GM12864 (cell line): ENCODE measurements around the gene CLDN5.

Source experiments
- DNase-seq: peaks from one replicate; pipeline ENCODE4 v3.0.0-alpha.2; 2011; ENCODE audit warnings: low read depth
- H3K4me3 ChIP-seq: 2 replicates; pipeline ENCODE4 v1.5.1; 2011; ENCODE audit warnings: mild to moderate bottlenecking, low read depth, low read length, control low read depth
- TF ChIP-seq, protein P1 (sequence below): IDR thresholded peaks from 2 replicates; pipeline ENCODE4 v1.5.1; 2011; ENCODE audit warnings: low read depth, mild to moderate bottlenecking, moderate library complexity, low read length, control low read depth, inconsistent platforms; ENCODE audit errors: missing control alignments

CLDN5 gene

DNA sequence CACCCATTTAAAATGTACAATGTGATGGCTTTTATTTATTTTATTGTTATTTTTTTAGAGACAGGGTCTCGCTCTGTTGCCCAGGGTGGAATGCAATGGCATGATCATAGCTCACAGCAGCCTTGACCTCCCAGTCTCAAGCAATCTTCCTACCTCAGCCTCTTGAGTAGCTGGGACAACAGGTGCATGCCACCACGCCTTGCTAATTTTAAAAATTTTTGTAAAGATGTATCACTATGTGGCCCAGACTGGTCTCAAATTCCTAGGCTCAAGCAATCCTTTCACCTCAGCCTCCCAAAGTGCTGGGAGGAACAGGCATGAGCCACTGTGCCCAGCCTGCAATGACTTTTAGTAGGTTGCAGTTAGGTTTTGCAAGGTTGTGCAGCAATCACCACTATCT lies 14.3 kb downstream of the CLDN5 start:
- no peak for DNase-seq
- H3K4me3 ChIP-seq = no peak overlapping the region
- TF ChIP-seq, protein P1, sequence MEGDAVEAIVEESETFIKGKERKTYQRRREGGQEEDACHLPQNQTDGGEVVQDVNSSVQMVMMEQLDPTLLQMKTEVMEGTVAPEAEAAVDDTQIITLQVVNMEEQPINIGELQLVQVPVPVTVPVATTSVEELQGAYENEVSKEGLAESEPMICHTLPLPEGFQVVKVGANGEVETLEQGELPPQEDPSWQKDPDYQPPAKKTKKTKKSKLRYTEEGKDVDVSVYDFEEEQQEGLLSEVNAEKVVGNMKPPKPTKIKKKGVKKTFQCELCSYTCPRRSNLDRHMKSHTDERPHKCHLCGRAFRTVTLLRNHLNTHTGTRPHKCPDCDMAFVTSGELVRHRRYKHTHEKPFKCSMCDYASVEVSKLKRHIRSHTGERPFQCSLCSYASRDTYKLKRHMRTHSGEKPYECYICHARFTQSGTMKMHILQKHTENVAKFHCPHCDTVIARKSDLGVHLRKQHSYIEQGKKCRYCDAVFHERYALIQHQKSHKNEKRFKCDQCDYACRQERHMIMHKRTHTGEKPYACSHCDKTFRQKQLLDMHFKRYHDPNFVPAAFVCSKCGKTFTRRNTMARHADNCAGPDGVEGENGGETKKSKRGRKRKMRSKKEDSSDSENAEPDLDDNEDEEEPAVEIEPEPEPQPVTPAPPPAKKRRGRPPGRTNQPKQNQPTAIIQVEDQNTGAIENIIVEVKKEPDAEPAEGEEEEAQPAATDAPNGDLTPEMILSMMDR = no peak

DNA sequence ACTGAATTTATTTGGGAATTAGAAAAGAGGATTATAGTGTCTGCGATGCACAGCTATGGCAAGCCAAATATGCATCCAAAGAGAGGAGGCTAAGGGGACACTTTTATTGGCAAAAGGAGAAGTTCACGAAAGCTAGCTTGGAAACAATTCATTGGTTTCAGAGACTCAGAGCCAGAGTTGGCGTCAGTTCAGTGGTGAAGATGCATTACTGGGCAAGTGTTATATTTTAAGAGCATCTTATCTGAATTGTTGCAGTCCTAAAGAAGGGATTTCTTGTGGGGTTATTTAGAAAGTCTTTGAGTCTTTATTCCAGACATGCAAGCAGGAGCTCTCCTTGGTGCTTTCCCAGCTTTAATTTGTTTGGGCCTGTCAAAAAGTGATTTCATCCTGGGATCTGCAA lies 15.0 kb downstream of the CLDN5 start:
- TF ChIP-seq, protein P1 = no peak
- no peak for DNase-seq
- H3K4me3 ChIP-seq = no peak overlapping the region

DNA sequence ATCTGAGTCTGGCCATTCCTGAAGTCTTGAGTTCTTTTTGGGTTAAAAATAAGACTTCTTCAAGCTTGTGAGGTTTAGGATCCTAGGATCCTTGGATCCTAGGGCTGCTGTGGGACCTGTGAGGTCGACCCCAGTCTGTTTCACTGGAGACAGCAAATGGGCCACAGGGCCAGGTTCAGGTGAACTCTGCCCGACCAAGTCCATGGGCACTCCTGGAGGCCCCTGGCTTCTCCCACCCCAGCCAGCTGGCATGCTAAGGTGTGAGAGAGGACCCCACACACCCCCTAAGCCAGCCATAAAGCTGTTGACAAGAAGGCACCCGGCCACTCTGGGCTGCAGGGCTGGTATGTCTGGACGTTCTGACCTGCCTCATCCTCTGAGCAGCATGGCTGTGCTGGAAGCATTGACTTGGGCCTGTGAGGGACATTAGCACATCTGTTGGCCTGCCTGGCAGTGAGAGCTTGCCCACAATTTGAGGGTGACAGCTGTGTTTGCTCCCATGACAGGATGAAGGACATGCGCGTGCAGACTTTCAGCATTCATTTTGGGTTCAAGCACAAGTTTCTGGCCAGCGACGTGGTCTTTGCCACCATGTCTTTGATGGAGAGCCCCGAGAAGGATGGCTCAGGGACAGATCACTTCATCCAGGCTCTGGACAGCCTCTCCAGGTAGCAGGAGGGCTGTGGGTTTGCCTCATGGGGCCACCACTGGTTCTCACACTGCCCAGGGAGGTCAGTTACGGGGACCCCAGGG lies 16.0 kb downstream of the CLDN5 start:
- TF ChIP-seq, protein P1 = no peak
- H3K4me3 ChIP-seq = no peak overlapping the region
- DNase-seq = no peak

DNA sequence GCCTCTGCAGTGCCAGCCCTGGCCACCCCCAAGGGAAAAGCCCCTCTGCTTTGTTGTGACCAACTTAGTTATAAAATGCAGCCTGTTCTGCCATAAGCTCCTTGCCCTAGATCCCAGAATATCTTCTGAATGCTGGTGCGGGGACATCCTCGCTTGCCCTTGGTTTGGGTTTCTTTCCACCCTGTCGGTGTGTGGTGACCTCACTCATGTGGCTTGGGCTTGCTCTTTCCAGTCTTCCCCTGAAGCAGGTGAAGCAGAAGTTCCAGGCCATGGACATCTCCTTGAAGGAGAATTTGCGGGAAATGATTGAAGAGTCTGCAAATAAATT lies 16.7 kb downstream of the CLDN5 start:
- no peak overlapping the region for H3K4me3 ChIP-seq
- TF ChIP-seq, protein P1 = no peak

DNA sequence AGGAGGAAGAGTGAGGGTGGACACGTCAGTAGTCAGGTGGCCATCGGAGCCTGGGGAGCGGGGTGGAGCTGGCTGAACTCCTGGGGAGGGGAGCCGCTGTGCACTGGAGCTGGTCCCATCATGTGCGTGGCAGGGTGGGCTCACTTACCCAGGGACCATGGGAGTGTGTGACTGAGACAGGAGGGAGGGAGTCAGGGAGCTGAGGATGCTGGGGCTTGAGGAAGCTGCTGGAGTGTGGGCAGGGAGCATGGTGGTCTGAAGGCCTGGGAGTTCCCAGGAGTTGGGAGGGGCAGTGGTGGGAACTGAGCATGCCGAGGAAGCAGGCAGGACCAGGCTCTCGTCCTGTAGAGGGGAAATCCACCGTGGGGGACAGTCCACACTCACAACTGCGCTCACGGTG lies 18.0 kb downstream of the CLDN5 start:
- TF ChIP-seq, protein P1 = no peak

More for the DNA sequence above, 16.7 kb downstream of the CLDN5 start:
- DNase-seq = no peak

DNA sequence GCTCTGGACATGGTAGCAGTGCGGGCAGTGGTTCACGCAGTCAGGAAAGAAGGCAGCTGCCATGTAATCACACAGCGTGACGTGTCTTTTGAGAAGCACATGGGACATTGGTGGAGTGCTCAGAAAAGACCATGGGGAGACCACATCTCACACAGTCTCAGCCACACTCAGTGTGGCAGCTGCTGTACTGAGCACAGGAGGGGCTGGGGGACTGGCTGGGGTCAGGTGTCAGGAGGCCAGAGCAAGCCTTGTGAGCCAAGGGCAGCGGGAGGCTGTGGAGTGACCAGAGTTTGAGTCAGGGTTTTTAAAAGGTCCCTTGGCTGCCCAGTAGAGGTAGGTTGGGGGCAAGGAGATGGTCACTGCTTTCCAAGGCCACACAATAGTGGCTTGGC lies 18.5 kb downstream of the CLDN5 start:
- no peak for DNase-seq
- TF ChIP-seq, protein P1 = no peak
- H3K4me3 ChIP-seq = no peak overlapping the region

More for the DNA sequence above, 18.0 kb downstream of the CLDN5 start:
- no peak overlapping the region for H3K4me3 ChIP-seq
- DNase-seq = no peak

DNA sequence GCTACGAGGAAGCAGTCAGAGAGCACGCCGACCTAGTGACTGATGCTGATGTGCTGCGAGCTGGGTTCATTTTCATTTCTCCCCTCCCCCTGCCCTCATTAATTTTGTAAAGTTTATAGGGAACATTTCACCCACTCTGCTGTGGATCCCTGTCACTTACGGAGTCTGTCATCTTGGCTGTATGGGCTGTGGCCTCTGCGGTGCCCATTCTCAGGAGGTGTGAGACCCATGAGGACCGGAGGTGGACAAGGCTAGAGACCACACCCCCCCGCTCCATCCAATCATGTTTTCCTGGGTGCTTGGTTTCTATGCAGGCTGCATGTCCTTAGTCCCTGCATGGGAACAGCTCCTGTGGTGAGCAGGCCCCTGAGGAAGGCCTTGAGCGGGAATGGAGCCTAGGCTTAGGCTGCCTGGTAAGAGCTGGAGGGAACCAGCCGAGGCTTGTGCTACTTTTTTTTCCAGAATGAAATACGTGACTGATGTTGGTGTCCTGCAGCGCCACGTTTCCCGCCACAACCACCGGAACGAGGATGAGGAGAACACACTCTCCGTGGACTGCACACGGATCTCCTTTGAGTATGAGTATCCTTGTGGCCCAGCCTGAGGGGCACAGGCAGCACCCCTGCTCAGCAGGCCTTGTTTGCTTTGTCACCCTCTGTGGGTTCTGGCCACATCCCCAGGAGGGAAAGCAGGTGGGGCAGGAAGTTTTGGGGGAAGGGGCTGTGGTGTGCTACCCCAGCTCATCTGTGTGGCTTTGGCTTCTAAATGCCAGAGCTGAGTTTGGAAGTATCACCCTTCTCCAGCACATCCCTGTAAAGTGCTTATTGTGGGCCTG lies 19.1 kb downstream of the CLDN5 start:
- no peak for DNase-seq
- TF ChIP-seq, protein P1 = no peak
- no peak overlapping the region for H3K4me3 ChIP-seq
